Fibroblast of the aortic adventitia (primary cell): ENCODE results near the gene MCC. TPM values are rescaled to one million over a fixed set of nuclear protein-coding genes. Genes with fewer than 3 reads are reported as not detected.

Source experiments
- DNase-seq: peaks from one replicate; pipeline ENCODE4 v3.0.0-alpha.2; 2010; ENCODE audit warnings: low read depth
- H3K4me3 ChIP-seq: 2 replicates; pipeline ENCODE4 v1.5.1; 2011; ENCODE audit warnings: low read depth, mild to moderate bottlenecking, control low read depth, low read length, moderate library complexity
- CTCF ChIP-seq: IDR thresholded peaks from 2 replicates; pipeline ENCODE4 v1.5.1; 2011; ENCODE audit warnings: mild to moderate bottlenecking, low read length, control low read depth, inconsistent platforms; ENCODE audit not compliant: insufficient read depth
- total RNA-seq: library from RNA; depleted of rRNA; stranded (reverse); fragments of >200 nt; gene quantifications from 2 replicates; pipeline ENCODE4 v1.2.3, GENCODE V29; 2012; ENCODE audit warnings: low replicate concordance

MCC gene
- total RNA-seq, 1 donor: 62.4 TPM

GRCh38 chr5:113378514-113378913 is 109.7 kb downstream of the MCC start:
- TF ChIP-seq CTCF: no peak
- DNase-seq: peak; percentile 49

GRCh38 chr5:113378081-113378480 is 110.2 kb downstream of the MCC start:
- no peak for TF ChIP-seq CTCF
- DNase-seq: peak; percentile 40
- no peak overlapping the region for H3K4me3 ChIP-seq

More at GRCh38 chr5:113378514-113378913, 109.7 kb downstream of the MCC start:
- no peak overlapping the region for H3K4me3 ChIP-seq

- no peak overlapping the region for H3K4me3 ChIP-seq
- no peak for TF ChIP-seq CTCF
- DNase-seq: no peak
Observed at GRCh38 chr5:113376640-113377039, 111.6 kb downstream of the MCC start.

- TF ChIP-seq CTCF: no peak
- no peak overlapping the region for H3K4me3 ChIP-seq
- no peak for DNase-seq
Observed at GRCh38 chr5:113375480-113376060, 112.7 kb downstream of the MCC start.

GRCh38 chr5:113373426-113373825 is 114.8 kb downstream of the MCC start:
- no peak for TF ChIP-seq CTCF
- H3K4me3 ChIP-seq: no peak overlapping the region
- no peak for DNase-seq

GRCh38 chr5:113371721-113372196 is 116.5 kb downstream of the MCC start:
- no peak overlapping the region for H3K4me3 ChIP-seq
- TF ChIP-seq CTCF: no peak
- DNase-seq: peak; percentile 92

GRCh38 chr5:113367586-113367985 is 120.7 kb downstream of the MCC start:
- no peak for DNase-seq
- TF ChIP-seq CTCF: no peak

More at GRCh38 chr5:113367586-113367985, 120.7 kb downstream of the MCC start:
- H3K4me3 ChIP-seq: no peak overlapping the region
